ENCODE data around the gene LRRC3.

LRRC3 gene

GRCh38 chr21:44471341-44471740 lies 16.0 kb downstream of the LRRC3 start:
- no peak overlapping the region for H3K27ac ChIP-seq
- TF ChIP-seq, protein P1, sequence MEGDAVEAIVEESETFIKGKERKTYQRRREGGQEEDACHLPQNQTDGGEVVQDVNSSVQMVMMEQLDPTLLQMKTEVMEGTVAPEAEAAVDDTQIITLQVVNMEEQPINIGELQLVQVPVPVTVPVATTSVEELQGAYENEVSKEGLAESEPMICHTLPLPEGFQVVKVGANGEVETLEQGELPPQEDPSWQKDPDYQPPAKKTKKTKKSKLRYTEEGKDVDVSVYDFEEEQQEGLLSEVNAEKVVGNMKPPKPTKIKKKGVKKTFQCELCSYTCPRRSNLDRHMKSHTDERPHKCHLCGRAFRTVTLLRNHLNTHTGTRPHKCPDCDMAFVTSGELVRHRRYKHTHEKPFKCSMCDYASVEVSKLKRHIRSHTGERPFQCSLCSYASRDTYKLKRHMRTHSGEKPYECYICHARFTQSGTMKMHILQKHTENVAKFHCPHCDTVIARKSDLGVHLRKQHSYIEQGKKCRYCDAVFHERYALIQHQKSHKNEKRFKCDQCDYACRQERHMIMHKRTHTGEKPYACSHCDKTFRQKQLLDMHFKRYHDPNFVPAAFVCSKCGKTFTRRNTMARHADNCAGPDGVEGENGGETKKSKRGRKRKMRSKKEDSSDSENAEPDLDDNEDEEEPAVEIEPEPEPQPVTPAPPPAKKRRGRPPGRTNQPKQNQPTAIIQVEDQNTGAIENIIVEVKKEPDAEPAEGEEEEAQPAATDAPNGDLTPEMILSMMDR (conservative IDR thresholded peaks at IDR 0.05), result no peak

GRCh38 chr21:44471996-44472395 lies 16.7 kb downstream of the LRRC3 start:
- TF ChIP-seq, protein P1 (conservative IDR thresholded peaks at IDR 0.05), result no peak
- no peak overlapping the region for H3K27ac ChIP-seq

DNA sequence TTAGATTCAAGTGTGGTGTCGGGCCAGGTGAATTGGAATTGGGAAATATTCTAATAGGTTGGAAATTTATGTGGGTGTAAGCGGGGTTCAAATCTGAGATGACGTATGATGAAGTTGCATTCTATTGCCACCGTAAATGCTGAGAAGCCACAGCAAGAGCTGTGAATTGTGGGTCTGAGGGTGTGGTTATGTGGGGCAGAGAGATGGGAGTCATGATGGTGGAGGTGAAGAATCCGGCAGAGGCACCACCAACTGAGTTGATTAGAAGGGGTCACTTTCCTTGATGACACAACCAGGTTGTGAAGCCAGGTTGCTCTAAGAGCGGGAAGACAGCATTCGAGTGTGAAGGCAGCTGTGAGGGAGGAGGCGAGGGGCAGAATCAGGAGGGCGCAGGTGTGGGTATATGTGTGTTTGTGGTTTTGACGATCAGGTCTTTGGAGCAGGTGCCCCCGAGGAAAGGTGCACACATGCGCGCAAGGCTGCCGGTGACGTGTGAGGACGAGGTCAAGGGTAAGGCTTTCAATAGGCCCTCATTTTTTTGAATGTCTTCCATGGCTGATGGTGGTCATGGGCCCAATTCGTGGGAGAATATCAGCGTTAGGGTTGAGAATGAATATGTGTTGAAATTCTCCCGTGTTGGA lies 18.7 kb downstream of the LRRC3 start:
- H3K27ac ChIP-seq, result no peak overlapping the region
- TF ChIP-seq, protein P1 (conservative IDR thresholded peaks at IDR 0.05), result no peak

GRCh38 chr21:44475266-44475845 lies 20.0 kb downstream of the LRRC3 start:
- H3K27ac ChIP-seq, result no peak overlapping the region
- TF ChIP-seq, protein P1 (conservative IDR thresholded peaks at IDR 0.05), result no peak

DNA sequence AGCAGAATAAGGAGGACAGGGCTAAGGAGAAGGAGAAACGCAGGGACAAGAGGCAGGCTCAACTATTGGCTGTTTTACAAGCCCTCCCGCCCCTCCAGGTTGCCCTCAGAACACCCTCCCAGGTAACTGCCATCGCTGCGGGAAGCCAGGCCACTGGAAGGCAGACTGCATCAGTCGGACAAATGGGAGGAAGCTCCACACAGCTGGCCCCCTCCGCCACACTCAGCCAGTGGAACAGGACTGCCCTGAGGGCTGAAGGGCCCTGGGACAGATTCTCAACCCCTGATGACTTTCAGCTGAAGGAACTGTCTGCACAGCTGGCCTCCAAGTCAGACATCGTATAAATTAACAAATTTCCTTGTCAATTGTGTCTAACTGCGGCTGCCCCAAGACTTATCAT lies 21.8 kb downstream of the LRRC3 start:
- H3K27ac ChIP-seq, result no peak overlapping the region
- TF ChIP-seq, protein P1 (conservative IDR thresholded peaks at IDR 0.05), result no peak

GRCh38 chr21:44477712-44478111 lies 22.4 kb downstream of the LRRC3 start:
- TF ChIP-seq, protein P1 (conservative IDR thresholded peaks at IDR 0.05), result no peak
- no peak overlapping the region for H3K27ac ChIP-seq

GRCh38 chr21:44478124-44478800 lies 23.0 kb downstream of the LRRC3 start:
- TF ChIP-seq, protein P1 (conservative IDR thresholded peaks at IDR 0.05), result no peak
- H3K27ac ChIP-seq, result no peak overlapping the region
